Heart left ventricle (tissue), 13 donors: Measurements from ENCODE around the gene ACSBG1.

Experiments
- CTCF ChIP-seq, 12 donors: fragments of 200-600 bp; sonication (generic) in 4 of 12; IDR thresholded peaks; one replicate each; pipeline versions ENCODE4 v1.5.0 to v1.8.0; 2018 to 2022; ENCODE audit warnings: antibody characterized with exemption in 12 of 12, mild to moderate bottlenecking in 5 of 12
- POLR2A ChIP-seq, 2 donors: fragments of 450-650 bp; IDR thresholded peaks; one replicate each; pipeline ENCODE4 v1.6.1; 2017; ENCODE audit warnings: antibody characterized with exemption in 2 of 2, mild to moderate bottlenecking in 2 of 2, moderate library complexity in 2 of 2
- donor health status: ischemic (EF 13 %, LVEDD 7.1; RV severe dilation, severe dysfunction).
- donor health status: DM: no; HTN: yes; CAD: no.
- donor health status: DM: no; HTN: no; CAD: no.
- donor health status: ischemic (EF 25% LVEDD 6.9; RV normal size, moderate dysfunction).
- donor health status: ischemic (EF 25% LVEDD 5.7; RV mildly dilated, moderate dysfunction).
- donor health status: ischemic (EF 35%, LVEDD 5.7; RV mildly dilated, moderate dysfunction).
- donor health status: nonischemic (EF 11% LVEDD 7.7; RV severe dilation, severe dysfunction).
- donor health status: DM: yes; HTN: yes; CAD: no.
- donor health status: PGD.
- donor health status: ischemic (EF 29% LVEDD 5.4; RV normal size, mild dysfunction).
- donor health status: nonischemic (EF 23%, LVEDD 6.1; RV moderate dilation, normal function).

GRCh38 chr15:78207110-78207458 is 27.3 kb downstream of the ACSBG1 start:
- TF ChIP-seq CTCF (IDR thresholded peaks at IDR 0.05) (no peak), POLR2A (IDR thresholded peaks at IDR 0.05) (no peak)
